GM23338 (cell line): Measurements from ENCODE around the gene DUSP15. TPM values are rescaled to one million over a fixed set of nuclear protein-coding genes. Genes with fewer than 3 reads are reported as not detected.

ENCODE experiments used
- ATAC-seq: fragments of 200-7000 bp; cut with Tn5 transposase; 3 replicates; pipeline ENCODE4 v1.9.1; 2020
- DNase-seq: peaks from one replicate; pipeline ENCODE4 v3.0.0-alpha.2; 2015; ENCODE audit warnings: low spot score
- H2AFZ ChIP-seq: fragments of 200-600 bp; sonication (generic); 2 replicates; pipeline ENCODE4 v1.8.0; 2016; ENCODE audit warnings: antibody characterized with exemption, mild to moderate bottlenecking, moderate library complexity
- H3F3A ChIP-seq: fragments of 200-600 bp; sonication (generic); replicated peaks from 2 replicates; pipeline ENCODE4 v1.8.0; 2017; ENCODE audit warnings: antibody characterized with exemption, mixed run types, low read depth
- H3K27ac ChIP-seq: fragments of 200-600 bp; sonication (generic); 2 replicates; pipeline ENCODE4 v1.6.1; 2016; ENCODE audit warnings: low read depth
- H3K27me3 ChIP-seq: fragments of 200-600 bp; sonication (generic); 2 replicates; pipeline ENCODE4 v1.8.0; 2016; ENCODE audit warnings: mild to moderate bottlenecking, mixed run types, moderate library complexity; ENCODE audit not compliant: insufficient read depth
- H3K36me3 ChIP-seq: fragments of 200-600 bp; sonication (generic); 2 replicates; pipeline ENCODE4 v1.8.0; 2016; ENCODE audit warnings: mild to moderate bottlenecking; ENCODE audit not compliant: insufficient read depth
- H3K4me1 ChIP-seq: fragments of 200-600 bp; sonication (generic); 2 replicates; pipeline ENCODE4 v1.8.0; 2016; ENCODE audit warnings: mild to moderate bottlenecking, moderate library complexity; ENCODE audit not compliant: insufficient read depth
- H3K4me2 ChIP-seq: fragments of 200-600 bp; sonication (generic); 2 replicates; pipeline ENCODE4 v1.7.1; 2017; ENCODE audit warnings: mixed run types
- H3K4me3 ChIP-seq: fragments of 200-600 bp; sonication (generic); 2 replicates; pipeline ENCODE4 v1.6.1; 2016; ENCODE audit warnings: mixed run types
- H3K79me2 ChIP-seq: fragments of 200-600 bp; sonication (generic); replicated peaks from 2 replicates; pipeline ENCODE4 v1.8.0; 2017; ENCODE audit warnings: mild to moderate bottlenecking; ENCODE audit not compliant: insufficient read depth
- H3K9me2 ChIP-seq: fragments of 200-600 bp; sonication (generic); 2 replicates; pipeline ENCODE4 v1.8.0; 2017; ENCODE audit not compliant: insufficient read depth
- H4K20me1 ChIP-seq: fragments of 200-600 bp; sonication (generic); replicated peaks from 2 replicates; pipeline ENCODE4 v1.8.0; 2017; ENCODE audit warnings: mild to moderate bottlenecking; ENCODE audit not compliant: insufficient read depth
- H3K27ac Mint-ChIP-seq: 2 replicates; pipeline ENCODE4 v1.8.0; 2020; ENCODE audit warnings: inconsistent platforms, mild to moderate bottlenecking, moderate library complexity, mixed read lengths
- H3K27me3 Mint-ChIP-seq: 3 replicates; pipeline ENCODE4 v1.8.0; 2022; ENCODE audit warnings: low read depth, mild to moderate bottlenecking, moderate library complexity, mixed read lengths, inconsistent platforms; ENCODE audit not compliant: insufficient read depth, poor library complexity
- H3K36me3 Mint-ChIP-seq: 3 replicates; pipeline ENCODE4 v1.8.0; 2021; ENCODE audit warnings: low read depth, mild to moderate bottlenecking, inconsistent platforms, moderate library complexity, mixed read lengths
- H3K4me1 Mint-ChIP-seq: 3 replicates; pipeline ENCODE4 v1.8.0; 2020; ENCODE audit warnings: mild to moderate bottlenecking, inconsistent platforms, mixed read lengths
- H3K4me3 Mint-ChIP-seq: 3 replicates; pipeline ENCODE4 v1.8.0; 2021; ENCODE audit warnings: moderate library complexity, mild to moderate bottlenecking, inconsistent platforms, mixed read lengths
- H3K9me3 Mint-ChIP-seq: 3 replicates; pipeline ENCODE4 v1.8.0; 2020; ENCODE audit warnings: moderate library complexity, mild to moderate bottlenecking, inconsistent platforms, mixed read lengths
- EZH2phosphoT487 ChIP-seq: fragments of 200-600 bp; sonication (generic); IDR thresholded peaks from one replicate; pipeline ENCODE4 v1.8.1; 2018; ENCODE audit warnings: antibody characterized with exemption; ENCODE audit not compliant: unreplicated experiment
- JUNB ChIP-seq: IDR thresholded peaks from one replicate; pipeline ENCODE4 v1.6.1; 2016; ENCODE audit warnings: antibody characterized with exemption; ENCODE audit not compliant: unreplicated experiment
- POLR2AphosphoS5 ChIP-seq: IDR thresholded peaks from 2 replicates; pipeline ENCODE4 v1.6.1; 2016; ENCODE audit warnings: antibody characterized with exemption, low read depth
- REST ChIP-seq: IDR thresholded peaks from one replicate; pipeline ENCODE4 v1.6.1; 2018; ENCODE audit warnings: antibody characterized with exemption; ENCODE audit not compliant: unreplicated experiment
- STAT1 ChIP-seq: IDR thresholded peaks from one replicate; pipeline ENCODE4 v1.6.1; 2016; ENCODE audit warnings: antibody characterized with exemption; ENCODE audit not compliant: unreplicated experiment
- ZNF331 ChIP-seq: fragments of 250-450 bp; sonication (Bioruptor Pico); IDR thresholded peaks from 2 replicates; pipeline ENCODE4 v1.5.0; 2020; ENCODE audit warnings: low read depth, mild to moderate bottlenecking, moderate library complexity
- polyA plus RNA-seq: library from polyadenylated mRNA; unstranded; fragments of >200 nt; fragmentation: Nextera tagmentation; extraction: Ambion mirVana; gene quantifications from 2 replicates; pipeline ENCODE4 v1.2.1, GENCODE V29; 2016
- total RNA-seq: library from RNA; depleted of rRNA; stranded (reverse); fragments of >200 nt; shearing (Covaris generic); gene quantifications from 2 replicates; pipeline ENCODE4 v1.2.3, GENCODE V29; 2014
- TF ChIP-seq, protein P1 (sequence below): IDR thresholded peaks from 2 replicates; pipeline ENCODE4 v1.6.1; 2016; ENCODE audit warnings: antibody characterized with exemption
- TF ChIP-seq, protein P2 (sequence below): fragments of 250-450 bp; sonication (Bioruptor Pico); IDR thresholded peaks from 2 replicates; pipeline ENCODE4 v1.5.0; 2020; ENCODE audit warnings: mild to moderate bottlenecking, moderate library complexity

DUSP15 gene
- total and polyA plus RNA-seq, 2 experiments from 2014 or later = 0.61 to 2.8 TPM

DNA sequence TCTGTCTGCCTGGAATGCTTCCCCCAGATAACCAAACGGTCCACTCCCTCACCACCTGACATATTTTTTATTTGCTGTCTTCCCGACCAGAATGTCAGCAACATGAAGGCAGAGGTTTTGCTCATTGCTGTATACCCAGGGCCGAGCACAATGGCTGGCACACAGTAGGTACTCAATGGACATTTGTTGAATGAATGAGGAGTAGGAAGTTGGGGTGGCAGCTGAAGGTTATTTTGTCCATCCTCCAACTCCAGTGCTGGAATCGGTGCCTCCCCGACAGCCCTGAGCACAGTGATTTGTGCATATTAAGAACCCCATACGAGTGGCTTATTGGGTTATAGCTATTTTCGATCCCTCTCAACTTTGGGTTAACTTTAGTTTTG, 10.3 kb downstream of the DUSP15 start (continued):
- TF ChIP-seq ZNF331 (no peak), REST (no peak), POLR2AphosphoS5 (no peak)
- TF ChIP-seq, protein P1, sequence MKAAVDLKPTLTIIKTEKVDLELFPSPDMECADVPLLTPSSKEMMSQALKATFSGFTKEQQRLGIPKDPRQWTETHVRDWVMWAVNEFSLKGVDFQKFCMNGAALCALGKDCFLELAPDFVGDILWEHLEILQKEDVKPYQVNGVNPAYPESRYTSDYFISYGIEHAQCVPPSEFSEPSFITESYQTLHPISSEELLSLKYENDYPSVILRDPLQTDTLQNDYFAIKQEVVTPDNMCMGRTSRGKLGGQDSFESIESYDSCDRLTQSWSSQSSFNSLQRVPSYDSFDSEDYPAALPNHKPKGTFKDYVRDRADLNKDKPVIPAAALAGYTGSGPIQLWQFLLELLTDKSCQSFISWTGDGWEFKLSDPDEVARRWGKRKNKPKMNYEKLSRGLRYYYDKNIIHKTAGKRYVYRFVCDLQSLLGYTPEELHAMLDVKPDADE = no peak

DNA sequence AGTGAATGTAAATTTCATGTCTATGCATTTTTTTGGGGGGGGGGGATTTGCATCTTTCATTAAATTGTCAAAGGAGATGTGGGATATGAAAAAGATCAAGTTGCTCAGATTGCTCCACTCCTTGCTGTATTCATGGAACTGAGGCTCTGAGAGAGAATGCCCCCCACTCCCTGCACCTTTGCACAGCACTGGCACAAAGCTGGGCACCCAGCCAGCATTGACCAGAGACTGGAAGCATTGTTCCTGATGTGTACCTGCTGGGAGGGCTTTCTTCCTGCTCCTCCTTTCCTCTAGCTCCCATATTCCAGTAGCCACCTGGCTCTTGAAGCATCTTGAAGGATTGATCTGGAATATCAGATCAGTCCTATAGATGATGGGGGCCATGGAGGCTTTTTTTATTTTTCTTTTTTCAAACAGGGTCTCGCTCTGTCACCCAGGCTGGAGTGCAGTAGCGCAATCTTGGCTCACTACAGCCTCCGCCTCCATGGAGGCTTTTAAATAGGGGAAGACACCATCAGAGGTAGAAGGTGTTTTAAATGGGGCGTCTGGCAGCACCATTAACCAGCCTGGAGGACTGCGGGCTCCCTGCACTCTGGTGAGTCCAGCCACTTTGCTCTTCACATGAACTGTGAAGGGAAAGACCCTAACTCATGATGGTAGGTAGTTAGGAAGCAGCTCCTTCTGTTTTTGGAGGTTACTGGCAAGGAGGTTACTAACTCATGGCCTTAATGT, 10.9 kb downstream of the DUSP15 start:
- no peak overlapping the region for H2AFZ ChIP-seq
- TF ChIP-seq, protein P2, sequence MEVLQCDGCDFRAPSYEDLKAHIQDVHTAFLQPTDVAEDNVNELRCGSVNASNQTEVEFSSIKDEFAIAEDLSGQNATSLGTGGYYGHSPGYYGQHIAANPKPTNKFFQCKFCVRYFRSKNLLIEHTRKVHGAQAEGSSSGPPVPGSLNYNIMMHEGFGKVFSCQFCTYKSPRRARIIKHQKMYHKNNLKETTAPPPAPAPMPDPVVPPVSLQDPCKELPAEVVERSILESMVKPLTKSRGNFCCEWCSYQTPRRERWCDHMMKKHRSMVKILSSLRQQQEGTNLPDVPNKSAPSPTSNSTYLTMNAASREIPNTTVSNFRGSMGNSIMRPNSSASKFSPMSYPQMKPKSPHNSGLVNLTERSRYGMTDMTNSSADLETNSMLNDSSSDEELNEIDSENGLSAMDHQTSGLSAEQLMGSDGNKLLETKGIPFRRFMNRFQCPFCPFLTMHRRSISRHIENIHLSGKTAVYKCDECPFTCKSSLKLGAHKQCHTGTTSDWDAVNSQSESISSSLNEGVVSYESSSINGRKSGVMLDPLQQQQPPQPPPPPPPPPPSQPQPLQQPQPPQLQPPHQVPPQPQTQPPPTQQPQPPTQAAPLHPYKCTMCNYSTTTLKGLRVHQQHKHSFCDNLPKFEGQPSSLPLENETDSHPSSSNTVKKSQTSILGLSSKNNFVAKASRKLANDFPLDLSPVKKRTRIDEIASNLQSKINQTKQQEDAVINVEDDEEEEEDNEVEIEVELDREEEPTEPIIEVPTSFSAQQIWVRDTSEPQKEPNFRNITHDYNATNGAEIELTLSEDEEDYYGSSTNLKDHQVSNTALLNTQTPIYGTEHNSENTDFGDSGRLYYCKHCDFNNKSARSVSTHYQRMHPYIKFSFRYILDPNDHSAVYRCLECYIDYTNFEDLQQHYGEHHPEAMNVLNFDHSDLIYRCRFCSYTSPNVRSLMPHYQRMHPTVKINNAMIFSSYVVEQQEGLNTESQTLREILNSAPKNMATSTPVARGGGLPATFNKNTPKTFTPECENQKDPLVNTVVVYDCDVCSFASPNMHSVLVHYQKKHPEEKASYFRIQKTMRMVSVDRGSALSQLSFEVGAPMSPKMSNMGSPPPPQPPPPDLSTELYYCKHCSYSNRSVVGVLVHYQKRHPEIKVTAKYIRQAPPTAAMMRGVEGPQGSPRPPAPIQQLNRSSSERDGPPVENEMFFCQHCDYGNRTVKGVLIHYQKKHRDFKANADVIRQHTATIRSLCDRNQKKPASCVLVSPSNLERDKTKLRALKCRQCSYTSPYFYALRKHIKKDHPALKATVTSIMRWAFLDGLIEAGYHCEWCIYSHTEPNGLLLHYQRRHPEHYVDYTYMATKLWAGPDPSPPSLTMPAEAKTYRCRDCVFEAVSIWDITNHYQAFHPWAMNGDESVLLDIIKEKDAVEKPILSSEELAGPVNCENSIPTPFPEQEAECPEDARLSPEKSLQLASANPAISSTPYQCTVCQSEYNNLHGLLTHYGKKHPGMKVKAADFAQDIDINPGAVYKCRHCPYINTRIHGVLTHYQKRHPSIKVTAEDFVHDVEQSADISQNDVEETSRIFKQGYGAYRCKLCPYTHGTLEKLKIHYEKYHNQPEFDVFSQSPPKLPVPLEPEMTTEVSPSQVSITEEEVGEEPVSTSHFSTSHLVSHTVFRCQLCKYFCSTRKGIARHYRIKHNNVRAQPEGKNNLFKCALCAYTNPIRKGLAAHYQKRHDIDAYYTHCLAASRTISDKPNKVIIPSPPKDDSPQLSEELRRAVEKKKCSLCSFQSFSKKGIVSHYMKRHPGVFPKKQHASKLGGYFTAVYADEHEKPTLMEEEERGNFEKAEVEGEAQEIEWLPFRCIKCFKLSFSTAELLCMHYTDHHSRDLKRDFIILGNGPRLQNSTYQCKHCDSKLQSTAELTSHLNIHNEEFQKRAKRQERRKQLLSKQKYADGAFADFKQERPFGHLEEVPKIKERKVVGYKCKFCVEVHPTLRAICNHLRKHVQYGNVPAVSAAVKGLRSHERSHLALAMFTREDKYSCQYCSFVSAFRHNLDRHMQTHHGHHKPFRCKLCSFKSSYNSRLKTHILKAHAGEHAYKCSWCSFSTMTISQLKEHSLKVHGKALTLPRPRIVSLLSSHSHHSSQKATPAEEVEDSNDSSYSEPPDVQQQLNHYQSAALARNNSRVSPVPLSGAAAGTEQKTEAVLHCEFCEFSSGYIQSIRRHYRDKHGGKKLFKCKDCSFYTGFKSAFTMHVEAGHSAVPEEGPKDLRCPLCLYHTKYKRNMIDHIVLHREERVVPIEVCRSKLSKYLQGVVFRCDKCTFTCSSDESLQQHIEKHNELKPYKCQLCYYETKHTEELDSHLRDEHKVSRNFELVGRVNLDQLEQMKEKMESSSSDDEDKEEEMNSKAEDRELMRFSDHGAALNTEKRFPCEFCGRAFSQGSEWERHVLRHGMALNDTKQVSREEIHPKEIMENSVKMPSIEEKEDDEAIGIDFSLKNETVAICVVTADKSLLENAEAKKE = no peak
- TF ChIP-seq EZH2phosphoT487 (no peak), STAT1 (no peak), JUNB (no peak)
- TF ChIP-seq, protein P1 = no peak
- H3K36me3 Mint-ChIP-seq = no peaks in the 10 kb centered on the region
- H3K27ac Mint-ChIP-seq = no peak overlapping the region
- no peaks in the 10 kb centered on the region for H3K79me2 ChIP-seq
- no peaks in the 10 kb centered on the region; the same call in none of the 2 replicates for H4K20me1 ChIP-seq
- peaks cover 11% of the 10 kb centered on the region; the same call in 2 of the 3 replicates for H3K4me1 Mint-ChIP-seq
- no peak overlapping the region for H3K27ac ChIP-seq
- no peak overlapping the region for H3K4me2 ChIP-seq
- H3K4me3 ChIP-seq = no peak overlapping the region
- DNase-seq = no peak
- H3F3A ChIP-seq = peaks cover 24% of the 10 kb centered on the region
- peaks cover 39% of the 10 kb centered on the region for H3K27me3 ChIP-seq
- H3K9me2 ChIP-seq = no peaks in the 10 kb centered on the region
- H3K9me3 Mint-ChIP-seq = peaks cover 30% of the 10 kb centered on the region; the same call in 2 of the 3 replicates
- H3K27me3 Mint-ChIP-seq = peaks cover 30% of the 10 kb centered on the region
- H3K4me3 Mint-ChIP-seq = no peak overlapping the region; the same call in 2 of the 3 replicates
- no peaks in the 10 kb centered on the region for H3K36me3 ChIP-seq
- peaks cover 36% of the 10 kb centered on the region for H3K4me1 ChIP-seq
- no peak for ATAC-seq
